Stimulated activated CD4-positive, alpha-beta T cell treated with anti-CD3 and anti-CD28 coated beads, Interleukin-2, amount 100 ng/mL, for 4 hours (primary cell): ENCODE data around the gene SH3YL1.

Experiments used
- DNase-seq: peaks from one replicate; pipeline ENCODE4 v3.0.0-alpha.2; 2020; ENCODE audit warnings: low read depth

Gene SH3YL1

GRCh38 chr2:282371-283263 is 18.8 kb upstream of the SH3YL1 start:
- no peak for DNase-seq

GRCh38 chr2:281381-281780 is 17.5 kb upstream of the SH3YL1 start:
- DNase-seq, result no peak

- DNase-seq, result no peak
Observed at GRCh38 chr2:280650-281110, 16.8 kb upstream of the SH3YL1 start.

GRCh38 chr2:279956-280649 is 16.3 kb upstream of the SH3YL1 start:
- DNase-seq, result no peak

- no peak for DNase-seq
Observed at GRCh38 chr2:279366-279765, 15.5 kb upstream of the SH3YL1 start.

GRCh38 chr2:278927-279320 is 15.1 kb upstream of the SH3YL1 start:
- DNase-seq, result no peak

- DNase-seq, result no peak
Observed at GRCh38 chr2:278312-278926, 14.6 kb upstream of the SH3YL1 start.

GRCh38 chr2:275466-275865 is 11.6 kb upstream of the SH3YL1 start:
- DNase-seq, result no peak

GRCh38 chr2:274503-274902 is 10.7 kb upstream of the SH3YL1 start:
- DNase-seq, result no peak

- DNase-seq, result no peak
Observed at GRCh38 chr2:273333-273732, 9.5 kb upstream of the SH3YL1 start.

GRCh38 chr2:271917-272316 is 8.1 kb upstream of the SH3YL1 start:
- no peak for DNase-seq

- DNase-seq, result no peak
Observed at GRCh38 chr2:270861-271260, 7.0 kb upstream of the SH3YL1 start.

GRCh38 chr2:269356-270030 is 5.7 kb upstream of the SH3YL1 start:
- DNase-seq, result no peak

GRCh38 chr2:268323-268722 is 4.5 kb upstream of the SH3YL1 start:
- no peak for DNase-seq

GRCh38 chr2:264493-265468 is 949 bp upstream of the SH3YL1 start, which contains the start of gene ACP1:
Gene ACP1, plus strand, starts transcription at chr2:264947. Its CDS starts 18 bp downstream, at chr2:264965.
- DNase-seq, result peak; percentile 94

- no peak for DNase-seq
Observed at GRCh38 chr2:263022-263738, 652 bp downstream of the SH3YL1 start.

- DNase-seq, result no peak
Observed at GRCh38 chr2:262117-262516, 1.7 kb downstream of the SH3YL1 start.

- DNase-seq, result no peak
Observed at GRCh38 chr2:260507-261161, 3.2 kb downstream of the SH3YL1 start.

- no peak for DNase-seq
Observed at GRCh38 chr2:259789-260331, 4.0 kb downstream of the SH3YL1 start.
